Adrenal gland (tissue), 12 donors: ENCODE results near the gene PRKCA. TPM values are rescaled to one million over a fixed set of nuclear protein-coding genes. Genes with fewer than 3 reads are reported as not detected.

Experiments
- DNase-seq, 7 donors: peaks; one replicate each; pipeline ENCODE4 v3.0.0-alpha.2; 2019 to 2020
- H3K27ac ChIP-seq, 5 donors: fragments of 200-600 bp; sonication (generic) in 4 of 5; 1 replicate in 3 of 5; 2 replicates in 2 of 5; pipeline versions ENCODE4 v1.5.1 to v1.8.0; 2016 to 2020; ENCODE audit warnings: mild to moderate bottlenecking in 1 of 5
- H3K27me3 ChIP-seq: fragments of 200-600 bp; 2 replicates; pipeline ENCODE4 v1.8.0; 2021
- H3K36me3 ChIP-seq, 2 donors: fragments of 200-600 bp; replicated peaks in 1 of 2; 1 replicate in 1 of 2; 2 replicates in 1 of 2; pipeline versions ENCODE4 v1.5.1 to v1.8.0; 2018 to 2022
- H3K4me1 ChIP-seq, 2 donors: fragments of 200-600 bp; replicated peaks in 1 of 2; 1 replicate in 1 of 2; 2 replicates in 1 of 2; pipeline versions ENCODE4 v1.5.1 to v1.8.0; 2018 to 2021
- H3K4me3 ChIP-seq, 4 donors: fragments of 200-600 bp; sonication (generic) in 3 of 4; one replicate each; pipeline ENCODE4 v1.5.1; 2016 to 2018
- H3K9me3 ChIP-seq, 3 donors: fragments of 200-600 bp; sonication (generic) in 1 of 3; replicated peaks in 1 of 3; 1 replicate in 2 of 3; 2 replicates in 1 of 3; pipeline versions ENCODE4 v1.5.1 to v1.8.0; 2016 to 2021
- CTCF ChIP-seq, 6 experiments: fragments of 450-650 bp in 4 of 6; fragments of 200-600 bp in 2 of 6; sonication (generic) in 1 of 6; IDR thresholded peaks; 1 replicate in 5 of 6; 2 replicates in 1 of 6; pipeline versions ENCODE4 v1.5.1 to v1.8.0; 2016 to 2021; ENCODE audit warnings: antibody characterized with exemption in 6 of 6, mild to moderate bottlenecking in 2 of 6, moderate library complexity in 1 of 6
- POLR2A ChIP-seq, 2 donors: fragments of 450-650 bp; IDR thresholded peaks; one replicate each; pipeline ENCODE4 v1.6.1; 2017; ENCODE audit warnings: antibody characterized with exemption in 2 of 2, mild to moderate bottlenecking in 2 of 2, moderate library complexity in 1 of 2
- WGBS, 4 donors: extraction: QIAGEN DNeasy Blood & Tissue Kit in 2 of 4; methylation state at CpG; one replicate each; pipeline versions ENCODE4 v1.1.5 to v1.1.7; 2013 to 2017; 5-methylcytosine and 5-hydroxymethylcytosine counted together
- intact Hi-C, 2 donors: fragments of 100-400 bp; cut with DNase I; formaldehyde crosslinking; loops; one replicate each; pipeline versions ENCODE4 v1.14.1 to v1.15.0; 2022 to 2023
- polyA plus RNA-seq, 3 donors: library from polyadenylated mRNA; stranded (reverse); fragments of 200-250 nt in 2 of 3; fragments of 350-450 nt in 1 of 3; fragmentation: Illumina TruSeq in 1 of 3; extraction: RNeasy Lipid Tissue Mini Kit (QIAGEN cat#74804) in 1 of 3; gene quantifications; one replicate each; pipeline ENCODE4 v1.2.3, GENCODE V29; 2013 to 2014
- total RNA-seq, 9 donors: library from RNA; depleted of rRNA in 4 of 9; stranded (reverse); fragments of >200 nt in 4 of 9; fragments of 120-200 nt in 1 of 9; fragmentation: NEBNext Ultra II Directional in 1 of 9; extraction: Animal tissue kit (Norgen Biotek cat#: 25700) in 1 of 9; gene quantifications; one replicate each; pipeline versions ENCODE4 v1.1.0 to v1.2.4, GENCODE V29; 2013 to 2023
- donor health status: healthy with polysubstance abuse.
- donor health status: Bipolar disorder and iron deficiency.
- donor health status: DM: yes; HTN: yes; CAD: no.
- donor health status: DM: no; HTN: no; CAD: no.
- donor health status: DM: no; HTN: no; CAD: no.
- donor health status: DM: yes; HTN: yes; CAD: no.

Gene PRKCA
- total and polyA plus RNA-seq, 12 donors, result 15.1 to 202 (median 84.1) TPM

GRCh38 chr17:66304304-66305174 lies 2.1 kb downstream of the PRKCA start:
- no peaks in the 10 kb centered on the region for H3K27me3 ChIP-seq
- H3K4me3 ChIP-seq, result peak overlapping the region in 2 of 4 donors; percentile 47 to 94
- WGBS, 4 donors, result 42 to 49% (median 44%) methylated on average over 11 to 14 of the region's 14 CpGs
- no peak for TF ChIP-seq CTCF (IDR thresholded peaks at IDR 0.05)
- no peak for TF ChIP-seq POLR2A (IDR thresholded peaks at IDR 0.05)
- H3K9me3 ChIP-seq, result no peaks in the 10 kb centered on the region
- intact Hi-C loops, result no loop called here
- peak overlapping the region in 3 of 5 donors; percentile 64 to 92 (median 77) for H3K27ac ChIP-seq
- peaks cover 6 to 49% of the 10 kb centered on the region in 2 donors for H3K4me1 ChIP-seq
- peaks cover 0 to 4% of the 10 kb centered on the region in 2 donors for H3K36me3 ChIP-seq
- peak in 2 of 7 donors; percentile 10 to 31 for DNase-seq

GRCh38 chr17:66306446-66306845 lies 4.0 kb downstream of the PRKCA start:
- Histone ChIP-seq H3K4me3 (peak overlapping the region in 1 of 4 donors; percentile 94), H3K27me3 (no peaks in the 10 kb centered on the region), H3K27ac (peak overlapping the region in 2 of 5 donors; percentile 1 to 64), H3K9me3 (no peaks in the 10 kb centered on the region), H3K4me1 (peaks cover 5 to 53% of the 10 kb centered on the region in 2 donors), H3K36me3 (peaks cover 0 to 4% of the 10 kb centered on the region in 2 donors)
- intact Hi-C loops, result no loop called here
- TF ChIP-seq POLR2A (IDR thresholded peaks at IDR 0.05) (no peak), CTCF (IDR thresholded peaks at IDR 0.05) (no peak)
- 67 to 79% (median 68%) methylated on average over 5 of the region's 5 CpGs for WGBS, 4 donors
- DNase-seq, result no peak

- no peak for DNase-seq
- H3K27me3 ChIP-seq, result no peaks in the 10 kb centered on the region
- peaks cover 0 to 4% of the 10 kb centered on the region in 2 donors for H3K36me3 ChIP-seq
- H3K9me3 ChIP-seq, result no peaks in the 10 kb centered on the region
- peaks cover 0 to 49% of the 10 kb centered on the region in 2 donors for H3K4me1 ChIP-seq
- intact Hi-C loops, result no loop called here
- 89 to 94% (median 89%) methylated on average over 2 of the region's 2 CpGs for WGBS, 4 donors
- H3K4me3 ChIP-seq, result no peak overlapping the region
- H3K27ac ChIP-seq, result no peak overlapping the region
- TF ChIP-seq POLR2A (IDR thresholded peaks at IDR 0.05), result no peak
- TF ChIP-seq CTCF (IDR thresholded peaks at IDR 0.05), result no peak
Observed at GRCh38 chr17:66307257-66307656, 4.8 kb downstream of the PRKCA start.

- Histone ChIP-seq H3K4me1 (peaks cover 0 to 51% of the 10 kb centered on the region in 2 donors), H3K27ac (no peak overlapping the region), H3K4me3 (no peak overlapping the region), H3K9me3 (no peaks in the 10 kb centered on the region), H3K27me3 (no peaks in the 10 kb centered on the region), H3K36me3 (peaks cover 0 to 4% of the 10 kb centered on the region in 2 donors)
- 58 to 93% (median 77%) methylated on average over 2 of the region's 2 CpGs for WGBS, 4 donors
- no peak for DNase-seq
- no peak for TF ChIP-seq CTCF (IDR thresholded peaks at IDR 0.05)
- TF ChIP-seq POLR2A (IDR thresholded peaks at IDR 0.05), result no peak
- intact Hi-C loops, result no loop called here
Observed at GRCh38 chr17:66308856-66309255, 6.4 kb downstream of the PRKCA start.
